Pancreas (tissue), 10 donors: ENCODE measurements around the gene DSPP. TPM values are rescaled to one million over a fixed set of nuclear protein-coding genes. Genes with fewer than 3 reads are reported as not detected.

ENCODE experiments used
- ATAC-seq, 4 donors: fragments of 200-7000 bp; cut with Tn5 transposase; one replicate each; pipeline versions ENCODE4 v1.8.0 to v1.9.1; 2020; ENCODE audit warnings: mild to moderate bottlenecking in 4 of 4, moderate library complexity in 4 of 4
- DNase-seq, 6 donors: peaks; one replicate each; pipeline ENCODE4 v3.0.0-alpha.2; 2020
- FAIRE-seq: peaks from 2 replicates; lab custom pipeline; 2012; peaks lifted over from hg19 to GRCh38; lab: Jason Lieb, UNC
- H3K27ac ChIP-seq, 4 donors: fragments of 200-600 bp; sonication (generic); 1 replicate in 3 of 4; 2 replicates in 1 of 4; pipeline versions ENCODE4 v1.5.0 to v1.8.0; 2020
- H3K27me3 ChIP-seq, 4 donors: fragments of 200-600 bp; one replicate each; pipeline ENCODE4 v1.8.0; 2021
- H3K36me3 ChIP-seq, 3 donors: fragments of 200-600 bp; sonication (generic) in 1 of 3; one replicate each; pipeline versions ENCODE4 v1.5.0 to v1.8.0; 2020 to 2021
- H3K4me1 ChIP-seq, 3 donors: fragments of 200-600 bp; one replicate each; pipeline ENCODE4 v1.8.0; 2021
- H3K4me3 ChIP-seq, 4 donors: fragments of 200-600 bp; sonication (generic) in 2 of 4; one replicate each; pipeline versions ENCODE4 v1.5.0 to v1.8.0; 2020 to 2021
- H3K9me3 ChIP-seq, 4 donors: fragments of 200-600 bp; one replicate each; pipeline ENCODE4 v1.8.0; 2021
- CTCF ChIP-seq, 4 donors: fragments of 200-600 bp; sonication (generic) in 3 of 4; IDR thresholded peaks; one replicate each; pipeline versions ENCODE4 v1.5.0 to v1.8.0; 2021; ENCODE audit warnings: antibody characterized with exemption in 4 of 4
- WGBS, 2 donors: extraction: QIAGEN DNeasy Blood & Tissue Kit; methylation state at CpG; one replicate each; pipeline ENCODE4 v1.1.7; 2013; 5-methylcytosine and 5-hydroxymethylcytosine counted together
- intact Hi-C, 3 donors: fragments of 100-400 bp; cut with DNase I; formaldehyde crosslinking; loops; one replicate each; pipeline versions ENCODE4 v1.11.1 to v1.14.2; 2022
- polyA plus RNA-seq, 2 donors: library from polyadenylated mRNA; stranded (reverse); fragments of 200-250 nt; gene quantifications; one replicate each; pipeline ENCODE4 v1.2.3, GENCODE V29; 2013
- total RNA-seq, 6 donors: library from RNA; stranded (reverse); fragmentation: NEBNext Ultra II Directional in 4 of 6; extraction: Animal tissue kit (Norgen Biotek cat#: 25700) in 4 of 6; gene quantifications; one replicate each; pipeline versions ENCODE4 v1.2.1 to v1.2.4, GENCODE V29; 2021 to 2023
- donor health status: healthy with polysubstance abuse.
- donor health status: DM: no; HTN: no; CAD: no; lungs with moderate emphysema.
- donor health status: DM: no; HTN: no; CAD: no.
- donor health status: control.
- donor health status: control.
- donor health status: Bipolar disorder and iron deficiency.
- donor health status: DM: yes; HTN: yes; CAD: no.
- donor health status: DM: no; HTN: no; CAD: no.
- donor health status: DM: no; HTN: no; CAD: no.
- donor health status: DM: yes; HTN: yes; CAD: no.

The DSPP gene
- total and polyA plus RNA-seq, 8 donors: not detected

GRCh38 chr4:87633243-87633642 lies 24.9 kb downstream of the DSPP start:
- no peak for FAIRE-seq
- Histone ChIP-seq H3K36me3 (no peaks in the 10 kb centered on the region), H3K27me3 (no peaks in the 10 kb centered on the region), H3K9me3 (no peaks in the 10 kb centered on the region), H3K4me3 (no peak overlapping the region), H3K27ac (no peak overlapping the region), H3K4me1 (no peaks in the 10 kb centered on the region)
- ATAC-seq: no peak
- 29 to 40% methylated on average over 2 of the region's 2 CpGs for WGBS, 2 donors
- intact Hi-C loops: no loop called here
- TF ChIP-seq CTCF (IDR thresholded peaks at IDR 0.05): no peak
- no peak for DNase-seq

GRCh38 chr4:87644286-87644685 lies 36.0 kb downstream of the DSPP start:
- ATAC-seq: no peak
- no peak for FAIRE-seq

GRCh38 chr4:87649980-87650379 lies 41.7 kb downstream of the DSPP start, which contains the start of gene DMP1:
TSS of gene DMP1 (plus strand) at chr4:87650280. CDS start at chr4:87656493, 6,213 bp downstream.
- no peaks in the 10 kb centered on the region for H3K27me3 ChIP-seq
- H3K36me3 ChIP-seq: no peaks in the 10 kb centered on the region
- H3K4me1 ChIP-seq: no peaks in the 10 kb centered on the region
- 91 to 93% methylated on average over 3 of the region's 3 CpGs for WGBS, 2 donors
- TF ChIP-seq CTCF (IDR thresholded peaks at IDR 0.05): no peak
- DNase-seq: no peak
- H3K27ac ChIP-seq: no peak within 1 kb of the TSS
- no peak for FAIRE-seq
- ATAC-seq: no peak
- no peaks in the 10 kb centered on the region for H3K9me3 ChIP-seq
- no peak within 1 kb of the TSS for H3K4me3 ChIP-seq
- intact Hi-C loops: no loop called here

More at GRCh38 chr4:87644286-87644685, 36.0 kb downstream of the DSPP start:
- H3K9me3 ChIP-seq: no peaks in the 10 kb centered on the region
- no peak overlapping the region for H3K27ac ChIP-seq
- TF ChIP-seq CTCF (IDR thresholded peaks at IDR 0.05): no peak
- no peak overlapping the region for H3K4me3 ChIP-seq
- DNase-seq: no peak
- H3K36me3 ChIP-seq: no peaks in the 10 kb centered on the region
- 94 to 99% methylated on average over 6 of the region's 6 CpGs for WGBS, 2 donors
- intact Hi-C loops: no loop called here
- H3K27me3 ChIP-seq: no peaks in the 10 kb centered on the region
- H3K4me1 ChIP-seq: no peaks in the 10 kb centered on the region

- 69 to 81% methylated on average over 2 of the region's 2 CpGs for WGBS, 2 donors
- FAIRE-seq (peak; percentile 39), ATAC-seq (no peak), DNase-seq (no peak)
- H3K4me3 ChIP-seq: no peak overlapping the region
- H3K9me3 ChIP-seq: no peaks in the 10 kb centered on the region
- no peaks in the 10 kb centered on the region for H3K27me3 ChIP-seq
- H3K27ac ChIP-seq: no peak overlapping the region
- no peak for TF ChIP-seq CTCF (IDR thresholded peaks at IDR 0.05)
- H3K4me1 ChIP-seq: no peaks in the 10 kb centered on the region
- H3K36me3 ChIP-seq: no peaks in the 10 kb centered on the region
- intact Hi-C loops: no loop called here
These were observed 42.6 kb downstream of the DSPP start for GRCh38 chr4:87650938-87651337.

GRCh38 chr4:87651941-87652340 lies 43.6 kb downstream of the DSPP start:
- ATAC-seq (no peak), FAIRE-seq (no peak), DNase-seq (no peak)
- Histone ChIP-seq H3K4me3 (no peak overlapping the region), H3K27ac (no peak overlapping the region), H3K36me3 (no peaks in the 10 kb centered on the region), H3K27me3 (no peaks in the 10 kb centered on the region), H3K4me1 (no peaks in the 10 kb centered on the region), H3K9me3 (no peaks in the 10 kb centered on the region)
- no peak for TF ChIP-seq CTCF (IDR thresholded peaks at IDR 0.05)
- intact Hi-C loops: no loop called here
- 84 to 86% methylated on average over 3 of the region's 3 CpGs for WGBS, 2 donors
